ENCODE data around the gene KCNQ1OT1. TPM values are rescaled to one million over a fixed set of nuclear protein-coding genes. Genes with fewer than 3 reads are reported as not detected.

The KCNQ1OT1 gene
- total and polyA plus RNA-seq, 4 donors, result 0.05 to 4.9 (median 0.61) TPM

- H3K9me3 ChIP-seq (ENCODE audit: control insufficient read depth in 4 of 4, low read length in 3 of 4), result no peaks in the 10 kb centered on the region
- no peak for DNase-seq (ENCODE audit: low spot score)
- H3K27ac ChIP-seq (ENCODE audit: low read depth in 1 of 2, low read length in 2 of 2), result no peak overlapping the region
- WGBS, result 95% methylated on average over 14 of the region's 14 CpGs
- no peak for TF ChIP-seq JUND (IDR thresholded peaks at IDR 0.05)
- TF ChIP-seq EGR1 (IDR thresholded peaks at IDR 0.05; ENCODE audit: low read depth in 2 of 2), result no peak
- no peak for TF ChIP-seq TAF1 (conservative IDR thresholded peaks at IDR 0.05)
- TF ChIP-seq ZBTB33 (IDR thresholded peaks at IDR 0.05), result no peak
- TF ChIP-seq HNF4A (conservative IDR thresholded peaks at IDR 0.05), result no peak
- no peak for TF ChIP-seq GABPA (IDR thresholded peaks at IDR 0.05 in 1 of 2, conservative IDR thresholded peaks at IDR 0.05 in 1 of 2)
- no peak for TF ChIP-seq REST (IDR thresholded peaks at IDR 0.05)
- TF ChIP-seq RAD21 (IDR thresholded peaks at IDR 0.05), result no peak
- no peak for TF ChIP-seq CTCF (IDR thresholded peaks at IDR 0.05; ENCODE audit: low read depth, low read length, missing input control)
- no peak for TF ChIP-seq MAX (IDR thresholded peaks at IDR 0.05)
- no peak for TF ChIP-seq YY1 (IDR thresholded peaks at IDR 0.05)
- H3K4me3 ChIP-seq (ENCODE audit: low read depth in 1 of 3, low read length in 3 of 3), result no peak overlapping the region
- no peaks in the 10 kb centered on the region for H3K4me1 ChIP-seq (ENCODE audit: control insufficient read depth in 4 of 4, insufficient read depth in 4 of 4, low read length in 3 of 4)
- H3K36me3 ChIP-seq (ENCODE audit: control insufficient read depth in 4 of 4, insufficient read depth in 3 of 4, low read depth in 1 of 4, low read length in 3 of 4), result no peaks in the 10 kb centered on the region
- no peaks in the 10 kb centered on the region for H3K27me3 ChIP-seq (ENCODE audit: control insufficient read depth in 4 of 4, insufficient read depth in 4 of 4, low read length in 3 of 4)
- H3K9ac ChIP-seq (ENCODE audit: low read depth in 1 of 2, low read length in 2 of 2), result no peak overlapping the region
Measured at GRCh38 chr11:2745511-2745910, 45.7 kb upstream of the KCNQ1OT1 start.

GRCh38 chr11:2744166-2744565, 44.4 kb upstream of the KCNQ1OT1 start:
- TF ChIP-seq RXRA (IDR thresholded peaks at IDR 0.05) (no peak), REST (IDR thresholded peaks at IDR 0.05) (no peak), HNF4A (conservative IDR thresholded peaks at IDR 0.05) (no peak), EGR1 (IDR thresholded peaks at IDR 0.05; ENCODE audit: low read depth in 2 of 2) (no peak), CTCF (IDR thresholded peaks at IDR 0.05; ENCODE audit: low read depth, low read length, missing input control) (no peak), JUND (IDR thresholded peaks at IDR 0.05) (no peak), TAF1 (conservative IDR thresholded peaks at IDR 0.05) (no peak), NR2F2 (IDR thresholded peaks at IDR 0.05) (no peak), HNF4G (IDR thresholded peaks at IDR 0.05) (no peak)
- no peak overlapping the region for H3K4me3 ChIP-seq (ENCODE audit: low read depth in 1 of 3, low read length in 3 of 3)
- H3K36me3 ChIP-seq (ENCODE audit: control insufficient read depth in 4 of 4, insufficient read depth in 3 of 4, low read depth in 1 of 4, low read length in 3 of 4), result no peaks in the 10 kb centered on the region
- no peaks in the 10 kb centered on the region for H3K27me3 ChIP-seq (ENCODE audit: control insufficient read depth in 4 of 4, insufficient read depth in 4 of 4, low read length in 3 of 4)
- H3K4me1 ChIP-seq (ENCODE audit: control insufficient read depth in 4 of 4, insufficient read depth in 4 of 4, low read length in 3 of 4), result no peaks in the 10 kb centered on the region
- no peak for DNase-seq (ENCODE audit: low spot score)
- WGBS, result 98% methylated on average over 9 of the region's 9 CpGs
- no peaks in the 10 kb centered on the region for H3K9me3 ChIP-seq (ENCODE audit: control insufficient read depth in 4 of 4, low read length in 3 of 4)
- H3K27ac ChIP-seq (ENCODE audit: low read depth in 1 of 2, low read length in 2 of 2), result no peak overlapping the region
- H3K9ac ChIP-seq (ENCODE audit: low read depth in 1 of 2, low read length in 2 of 2), result no peak overlapping the region
